Measurements from ENCODE around the gene SHC3.

The SHC3 gene

GRCh38 chr9:88983865-88984542, 194.6 kb downstream of the SHC3 start:
- no peak for DNase-seq (ENCODE audit: low spot score)

- no peak for DNase-seq (ENCODE audit: low spot score)
Measured at GRCh38 chr9:88980740-88981203, 197.8 kb downstream of the SHC3 start.

DNA sequence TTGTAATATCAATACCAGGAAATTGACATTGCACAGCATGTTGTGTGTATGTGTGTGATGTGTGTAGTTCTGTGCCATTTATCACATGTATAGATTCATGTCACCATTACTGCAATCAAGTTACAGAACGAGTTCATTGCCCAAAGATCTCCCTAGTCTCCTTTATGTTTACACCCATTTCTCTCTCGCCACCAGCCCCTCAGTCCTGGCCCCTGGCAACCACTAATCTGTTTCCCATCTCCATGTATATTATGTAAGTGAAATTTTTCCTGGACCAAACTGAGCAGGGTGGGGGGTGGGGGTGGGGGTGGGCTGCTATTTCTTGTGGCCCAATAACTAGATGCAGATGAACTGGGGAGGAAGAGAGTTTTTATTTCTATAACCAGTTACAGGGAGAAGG, 198.8 kb downstream of the SHC3 start:
- no peak for DNase-seq (ENCODE audit: low spot score)

DNA sequence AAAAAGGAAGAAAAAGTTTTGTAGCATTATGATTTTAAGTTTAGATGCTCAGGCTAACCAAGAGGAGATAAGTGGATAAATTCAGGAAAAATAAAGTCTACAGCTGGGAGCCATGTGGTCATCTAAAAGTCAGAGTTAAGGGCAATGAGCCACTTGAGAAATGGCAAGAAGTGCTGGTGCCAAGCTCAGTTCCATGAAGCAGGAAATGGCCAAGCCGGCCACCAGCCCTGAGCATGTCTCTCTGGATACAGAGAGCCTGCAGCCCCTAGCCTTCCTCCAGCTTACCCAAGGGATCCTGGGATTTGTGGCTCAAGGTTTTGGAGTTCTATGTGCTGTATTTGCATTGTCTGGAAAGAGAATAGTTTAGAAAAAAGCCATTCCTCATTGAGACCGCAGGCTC, 199.6 kb downstream of the SHC3 start:
- no peak for DNase-seq (ENCODE audit: low spot score)

DNA sequence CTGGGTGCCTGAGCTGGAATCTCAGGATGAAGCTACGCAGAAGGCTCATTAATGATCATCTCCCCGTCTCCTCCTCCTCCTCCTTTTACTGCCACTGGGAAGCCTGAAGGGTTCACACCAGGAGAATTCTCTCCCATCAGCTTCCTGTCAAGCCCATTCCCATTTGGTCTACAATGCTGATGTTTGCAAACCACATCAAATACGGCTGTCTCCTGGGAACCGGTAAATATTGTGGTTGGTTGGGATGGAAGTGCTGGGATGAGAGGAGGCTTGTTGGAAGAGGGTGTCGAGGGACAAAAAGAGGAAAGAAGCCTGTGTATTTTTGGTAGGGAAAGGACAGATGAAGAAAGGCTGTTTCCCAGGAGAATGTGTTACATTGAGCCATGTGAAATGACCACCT, 200.6 kb downstream of the SHC3 start:
- no peak for DNase-seq (ENCODE audit: low spot score)

DNA sequence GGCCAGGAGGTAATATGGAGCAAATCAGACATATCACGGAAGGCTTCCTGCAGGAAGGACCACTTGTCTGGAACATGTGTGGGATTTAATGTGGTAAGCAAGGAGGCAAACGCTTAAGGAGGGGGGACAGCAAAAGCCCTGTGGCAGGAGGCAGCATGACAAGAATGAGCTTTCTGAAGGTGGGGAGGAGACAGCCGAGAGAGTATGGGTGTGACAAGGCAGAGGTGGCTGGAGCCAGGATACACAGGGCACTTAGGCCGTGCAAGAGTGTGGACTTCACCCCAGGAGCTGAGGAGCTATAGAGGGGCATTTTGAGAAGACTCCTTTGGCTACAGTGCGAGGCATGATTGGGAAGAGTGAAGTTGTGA, 201.7 kb downstream of the SHC3 start:
- no peak for DNase-seq (ENCODE audit: low spot score)

DNA sequence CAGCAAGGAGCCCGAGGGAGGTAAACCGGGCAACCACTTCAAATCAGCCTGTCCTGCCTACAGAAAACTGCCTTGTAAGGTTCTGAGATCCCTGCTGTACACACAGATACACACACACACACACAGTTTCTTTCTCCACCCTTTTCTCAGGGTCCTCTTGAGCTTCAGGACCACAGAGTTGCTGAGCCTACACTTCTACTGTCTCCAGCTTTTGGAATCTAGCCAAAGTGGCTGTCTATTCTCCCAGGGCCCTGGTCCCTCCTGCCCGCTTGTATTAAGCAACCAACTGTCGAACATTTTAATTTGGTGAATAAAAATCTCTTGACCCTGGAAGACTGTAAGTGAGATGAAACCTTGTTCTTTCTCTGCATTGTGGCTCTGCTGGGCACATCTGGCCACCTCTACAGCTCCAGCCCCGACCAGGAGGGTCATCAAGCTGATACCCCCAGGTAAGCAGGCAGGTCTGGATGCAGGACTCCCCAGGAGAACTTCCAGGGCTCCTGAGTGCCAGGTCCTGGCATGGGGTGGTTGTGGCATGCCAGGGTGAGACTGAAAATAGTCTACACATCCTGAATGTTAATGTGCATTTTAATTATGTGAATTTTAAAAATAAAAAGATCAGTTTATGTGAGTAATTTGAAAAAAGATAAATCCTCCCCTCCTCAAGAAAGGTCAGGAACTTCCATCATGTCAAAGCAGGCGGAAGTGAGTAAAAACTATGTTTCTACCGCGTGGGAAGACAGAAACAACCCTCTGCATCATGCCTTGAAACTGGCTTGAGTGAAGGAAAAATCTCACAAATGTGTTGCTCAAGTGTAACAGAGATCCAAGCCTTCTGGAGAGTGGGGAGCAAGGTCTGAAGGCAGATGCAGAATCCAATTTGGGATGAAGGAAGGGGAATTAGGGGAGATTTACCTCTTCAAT, 202.4 kb downstream of the SHC3 start:
- DNase-seq (ENCODE audit: low spot score), result no peak

- DNase-seq (ENCODE audit: low spot score), result no peak
Measured at GRCh38 chr9:88974641-88975040, 204.0 kb downstream of the SHC3 start.

DNA sequence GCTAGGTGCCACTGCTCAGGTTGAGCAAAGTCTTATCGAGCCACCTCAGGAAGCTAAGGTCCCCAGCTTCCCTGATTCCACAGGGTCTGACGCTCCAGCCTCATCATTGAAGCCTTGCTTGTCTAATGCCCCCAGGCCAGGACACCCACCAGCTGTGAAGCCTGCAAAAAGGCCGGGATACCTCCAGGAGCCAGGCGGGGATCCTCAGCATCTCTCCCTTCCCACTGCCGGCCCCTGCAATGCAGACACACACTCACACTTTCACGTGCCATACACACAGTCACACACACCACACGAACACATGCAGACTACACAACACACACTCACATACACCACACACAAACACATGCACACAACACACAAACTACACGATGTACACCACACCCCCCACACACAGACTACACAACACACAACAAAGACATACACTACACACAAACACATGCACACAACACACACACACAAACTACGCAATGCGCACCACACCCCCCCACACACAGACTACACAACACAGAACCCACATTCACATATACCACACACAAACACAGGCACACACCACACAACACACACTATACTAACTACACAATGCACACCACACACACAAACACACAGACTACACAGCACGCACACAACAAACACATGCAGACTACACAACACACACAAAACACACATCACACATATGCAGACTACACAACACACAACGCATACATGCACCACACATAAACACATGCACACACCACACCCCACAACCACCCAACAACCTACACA, 205.2 kb downstream of the SHC3 start:
- no peak for DNase-seq (ENCODE audit: low spot score)

DNA sequence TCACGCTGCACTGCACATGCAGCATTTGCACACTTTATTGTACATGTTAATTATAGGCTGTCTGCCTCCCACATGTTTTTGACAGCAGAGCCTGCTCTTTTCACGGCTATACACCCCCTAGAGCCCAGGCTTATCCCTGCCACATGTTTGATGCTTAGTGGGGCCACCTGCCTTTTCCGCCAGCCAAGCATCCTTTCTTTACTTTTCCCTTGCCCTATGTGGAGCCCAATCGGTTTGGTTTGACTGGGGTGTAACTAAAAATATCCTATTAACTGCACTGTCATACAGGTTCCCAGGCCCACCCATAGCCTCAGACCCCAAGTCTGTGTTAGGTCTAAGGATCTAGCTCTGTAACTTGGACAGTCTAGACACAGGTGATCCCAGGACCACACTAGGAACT, 206.2 kb downstream of the SHC3 start:
- no peak for DNase-seq (ENCODE audit: low spot score)

DNA sequence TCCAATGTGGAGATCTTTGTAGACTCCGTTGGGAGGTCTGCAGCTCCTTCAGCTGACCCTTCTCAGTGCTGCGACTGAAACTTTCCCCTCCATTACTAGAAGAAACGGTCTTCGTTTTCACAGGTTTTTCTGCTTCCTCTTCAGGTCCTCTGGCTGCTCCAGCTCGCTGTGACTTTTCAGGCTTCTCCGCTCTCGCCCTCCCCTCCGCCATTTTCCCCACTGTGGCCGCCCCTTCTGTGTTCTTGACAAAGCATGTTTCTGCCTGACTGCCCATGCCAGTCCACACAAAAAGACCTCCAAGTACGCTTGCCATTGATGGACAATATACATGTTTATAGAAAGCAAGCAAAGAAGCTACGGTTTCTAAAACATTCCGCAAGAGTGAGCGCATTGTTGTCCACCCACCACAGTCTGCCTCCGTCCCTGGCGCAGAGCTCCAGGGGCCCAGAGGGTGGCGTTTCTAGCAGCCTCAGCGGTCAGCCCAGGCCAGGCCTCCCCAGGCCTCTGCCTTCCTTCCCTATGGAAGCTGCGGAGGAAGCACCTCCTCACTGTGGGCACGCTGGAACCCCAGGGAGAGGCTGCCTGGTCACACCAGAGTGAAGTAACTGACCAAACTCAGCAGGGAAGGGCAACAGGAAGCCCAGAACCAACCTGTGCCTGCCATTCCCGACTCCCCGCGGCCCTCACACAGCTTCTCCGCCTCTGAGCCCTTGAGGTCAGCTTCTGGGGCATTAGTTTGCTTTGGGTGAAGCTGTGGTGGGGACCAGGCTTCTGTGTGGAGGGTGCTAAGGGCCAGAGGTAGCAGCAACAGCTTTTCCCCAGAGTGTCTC, 207.3 kb downstream of the SHC3 start:
- DNase-seq (ENCODE audit: low spot score), result no peak

DNA sequence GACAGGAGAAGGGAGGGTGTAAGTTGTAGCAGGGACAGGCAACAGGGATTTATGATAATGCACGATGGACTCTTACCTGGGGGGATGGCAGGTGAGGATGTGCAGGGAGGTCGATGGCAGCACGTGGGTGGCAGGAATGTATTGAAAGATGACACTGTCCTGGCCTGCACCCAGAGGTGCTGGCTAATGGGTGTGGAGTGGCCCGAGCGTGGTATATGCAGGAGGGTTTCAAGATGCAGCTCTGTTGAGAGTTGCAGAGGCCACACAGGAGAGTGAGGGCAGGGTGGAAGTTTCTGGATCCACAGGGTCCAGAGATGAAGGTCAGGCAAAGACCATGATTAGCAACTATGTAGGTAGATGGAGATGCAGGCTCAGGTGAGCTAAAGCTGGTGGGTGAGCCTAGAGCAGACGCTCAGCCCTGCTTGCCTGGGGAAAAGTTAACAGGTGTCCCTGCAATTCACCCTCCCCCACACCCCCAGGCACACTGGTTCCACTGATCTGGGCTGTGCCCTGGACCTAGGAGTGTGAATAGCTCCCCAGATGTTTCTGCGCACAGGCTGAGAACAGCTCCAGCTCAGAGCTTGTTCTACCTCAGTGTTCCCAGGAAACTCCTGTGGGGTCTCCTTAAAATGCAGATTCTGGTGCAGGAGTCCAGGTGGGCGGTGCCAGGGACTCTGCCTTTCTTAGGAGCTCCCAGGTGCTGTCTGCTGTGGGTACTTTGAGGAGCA, 208.8 kb downstream of the SHC3 start:
- DNase-seq (ENCODE audit: low spot score), result no peak

DNA sequence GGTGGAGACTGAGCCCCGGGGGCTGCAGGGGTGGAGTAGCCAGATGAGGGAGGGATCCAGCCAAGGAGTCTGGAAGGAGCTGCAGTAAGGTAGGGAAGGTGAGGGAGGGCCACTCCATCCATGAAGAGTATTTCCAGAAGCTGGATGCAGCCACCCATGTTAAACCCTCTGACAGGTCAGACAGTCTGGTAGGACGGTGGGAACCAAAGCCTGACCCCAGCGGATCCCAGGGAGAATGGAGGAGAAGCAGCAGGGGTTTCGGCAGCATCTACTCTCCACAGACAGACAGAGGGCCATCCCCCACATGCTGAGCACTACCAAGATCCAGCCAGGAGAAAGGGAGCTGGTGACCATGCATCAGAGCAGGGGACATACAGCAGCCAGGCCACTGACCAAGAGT, 209.8 kb downstream of the SHC3 start:
- DNase-seq (ENCODE audit: low spot score), result no peak

DNA sequence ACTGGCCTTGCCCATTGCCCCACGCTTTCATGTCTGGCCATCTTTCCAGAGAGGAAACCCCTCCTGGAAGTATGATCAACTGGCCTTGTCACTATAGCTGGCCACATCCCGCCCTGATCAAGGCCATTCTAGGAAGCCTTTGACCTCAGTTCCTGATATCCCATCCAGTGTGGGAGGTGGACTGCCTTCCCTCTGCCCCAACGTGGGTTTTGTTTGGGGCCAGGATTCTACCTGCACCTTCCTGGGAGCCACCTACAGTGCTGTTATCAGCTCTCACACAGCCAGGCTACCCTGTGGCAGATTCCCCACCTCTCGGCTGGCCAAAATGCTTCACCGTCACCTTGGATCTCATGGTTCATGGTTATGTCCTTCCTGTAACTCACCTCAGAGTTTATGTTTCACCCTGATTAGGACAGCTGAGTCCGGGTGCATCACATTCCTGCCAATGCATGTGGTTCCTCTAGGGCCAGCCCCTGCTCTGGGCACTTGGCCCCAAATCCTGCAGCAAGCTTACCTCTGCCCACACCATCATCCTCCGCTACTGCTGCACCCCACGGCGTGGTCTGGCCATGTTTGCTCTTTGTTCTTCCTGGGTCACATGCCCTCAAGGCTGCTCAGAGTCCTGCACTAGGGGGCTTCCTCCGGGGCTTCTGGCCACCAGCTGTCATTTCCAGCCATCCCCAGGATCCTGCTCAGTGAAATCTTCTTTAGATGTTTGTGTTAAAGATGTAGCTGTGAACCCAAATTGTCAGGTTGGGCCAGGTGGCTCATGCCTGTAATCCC, 211.5 kb downstream of the SHC3 start:
- no peak for DNase-seq (ENCODE audit: low spot score)

DNA sequence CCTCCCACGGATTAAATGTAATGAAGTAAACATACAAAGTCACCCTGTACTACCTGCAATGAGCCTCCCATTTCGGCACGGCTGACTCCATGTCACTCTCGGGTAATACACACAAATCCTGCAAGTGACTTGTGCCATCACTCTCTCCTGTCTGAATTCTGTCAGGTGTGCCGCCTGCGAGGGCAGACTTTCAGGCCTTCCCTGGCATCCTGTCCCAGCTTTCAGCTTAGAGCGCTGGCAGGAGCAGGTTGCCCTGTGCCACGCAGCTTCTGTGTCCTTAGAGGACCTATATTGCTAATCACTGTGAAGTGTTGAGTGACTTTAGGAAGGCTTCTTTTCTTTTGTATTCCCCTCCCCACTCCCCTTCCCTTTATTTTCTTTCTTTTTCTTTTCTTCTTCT, 213.1 kb downstream of the SHC3 start:
- no peak for DNase-seq (ENCODE audit: low spot score)

DNA sequence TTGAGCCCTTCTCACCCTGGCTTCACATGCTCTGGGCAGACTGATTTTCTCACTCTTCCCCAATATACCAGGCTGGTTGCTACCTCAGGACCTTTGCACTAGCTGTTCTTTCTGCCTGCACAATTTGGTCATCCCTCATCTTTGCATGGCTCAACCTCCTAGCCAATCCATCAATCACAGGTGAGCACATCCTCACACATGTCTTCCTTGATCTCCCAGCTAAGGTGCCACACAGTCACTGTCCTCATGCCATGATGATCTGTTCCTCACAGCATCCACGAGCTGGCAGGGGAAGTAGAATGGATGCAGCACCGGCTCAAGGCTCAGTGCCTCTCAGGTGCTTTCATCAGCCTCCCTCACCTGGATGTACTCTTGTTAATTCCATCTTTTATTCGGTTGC, 218.0 kb downstream of the SHC3 start:
- DNase-seq (ENCODE audit: low spot score), result no peak

DNA sequence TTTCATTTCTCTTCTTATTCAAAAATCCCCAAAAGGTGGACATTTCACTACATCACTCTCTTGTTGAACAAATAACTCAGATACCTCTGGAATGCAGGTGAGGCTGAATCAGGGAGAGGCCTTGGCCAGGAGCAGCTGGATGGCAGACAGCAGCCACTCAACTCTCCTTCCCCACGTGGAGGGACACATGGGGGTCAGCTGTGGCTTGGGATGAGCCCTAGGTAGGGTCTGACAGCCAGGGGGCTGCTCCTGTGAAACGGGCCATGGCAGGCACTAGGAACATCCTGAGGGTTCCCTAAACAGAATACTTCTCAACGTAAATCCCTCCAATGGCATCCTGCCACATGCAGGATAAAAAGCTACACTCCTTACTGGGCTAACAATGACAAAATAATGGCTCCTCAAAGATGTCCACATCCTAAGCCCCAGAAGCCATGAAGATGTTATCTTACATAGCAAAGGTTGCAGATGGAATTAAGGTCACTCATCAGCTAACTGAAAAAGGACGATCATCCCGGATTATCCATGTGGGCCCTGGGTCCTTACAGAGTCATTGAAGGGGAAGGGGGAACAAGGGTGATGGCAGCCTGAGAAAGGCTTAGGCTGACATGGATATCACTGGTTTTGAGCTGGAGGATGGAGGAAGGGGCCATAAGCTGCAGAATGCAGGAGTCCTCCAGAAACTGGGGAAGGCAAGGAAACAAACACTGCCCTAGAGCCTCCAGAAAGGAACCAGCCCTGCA, 218.7 kb downstream of the SHC3 start:
- DNase-seq (ENCODE audit: low spot score), result no peak

DNA sequence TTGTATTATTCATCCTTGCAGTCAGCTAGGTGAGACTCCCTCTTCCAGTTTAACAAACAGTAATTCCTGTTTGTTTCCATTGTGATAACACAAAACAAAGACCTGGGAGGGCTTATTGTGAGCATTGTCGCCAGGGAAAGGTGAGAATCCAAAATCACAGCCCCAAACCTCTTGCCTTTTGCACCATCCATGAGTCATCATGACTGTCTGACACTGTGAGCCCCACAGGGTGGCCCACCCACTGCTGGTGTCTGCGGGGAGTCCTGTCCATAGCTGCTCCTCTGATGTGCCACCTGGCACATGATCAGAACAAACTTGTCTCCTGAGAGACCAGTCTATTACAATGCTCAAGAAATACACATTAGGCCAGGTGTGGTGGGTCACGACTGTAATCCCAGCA, 221.1 kb downstream of the SHC3 start:
- DNase-seq (ENCODE audit: low spot score), result no peak

Data from globus pallidus (tissue), 1 donor.